ENCODE measurements around the gene F11.
"Not testable (repeated sequence)": the region's sequence is repeated elsewhere in the genome, so short reads cannot be mapped to it uniquely, and the experiment has no call there.

F11 gene

GRCh38 chr4:186298031-186298647 is 32.1 kb downstream of the F11 start:
- DNase-seq (ENCODE audit: low read depth in 2 of 2): no peak

DNA sequence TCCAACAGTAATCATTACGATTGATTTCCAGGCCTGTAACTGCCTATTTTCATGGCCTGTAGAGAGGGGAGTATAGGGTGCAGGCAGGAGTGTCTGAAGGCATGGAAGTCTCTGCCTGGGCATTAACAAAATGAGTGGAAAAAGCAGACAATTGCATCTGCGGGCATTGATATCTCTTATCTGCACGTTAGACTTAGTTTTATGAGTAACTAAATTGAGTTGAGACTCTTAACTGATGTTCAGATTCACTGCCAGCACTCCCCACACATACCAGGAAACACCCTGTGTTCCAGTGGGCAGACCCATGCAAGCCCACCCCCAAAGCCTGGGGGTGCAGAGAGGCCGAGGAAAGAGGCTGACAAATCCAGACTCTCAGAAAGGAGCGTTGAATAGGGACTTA is 33.3 kb downstream of the F11 start:
- DNase-seq (ENCODE audit: low read depth in 2 of 2): no peak

- no peak for DNase-seq (ENCODE audit: low read depth in 2 of 2)
These were observed 34.8 kb downstream of the F11 start for GRCh38 chr4:186300659-186301390.

- DNase-seq (ENCODE audit: low read depth in 2 of 2): no peak
These were observed 38.2 kb downstream of the F11 start for GRCh38 chr4:186304216-186304615.

GRCh38 chr4:186304866-186305505 is 39.0 kb downstream of the F11 start:
- no peak for DNase-seq (ENCODE audit: low read depth in 2 of 2)

DNA sequence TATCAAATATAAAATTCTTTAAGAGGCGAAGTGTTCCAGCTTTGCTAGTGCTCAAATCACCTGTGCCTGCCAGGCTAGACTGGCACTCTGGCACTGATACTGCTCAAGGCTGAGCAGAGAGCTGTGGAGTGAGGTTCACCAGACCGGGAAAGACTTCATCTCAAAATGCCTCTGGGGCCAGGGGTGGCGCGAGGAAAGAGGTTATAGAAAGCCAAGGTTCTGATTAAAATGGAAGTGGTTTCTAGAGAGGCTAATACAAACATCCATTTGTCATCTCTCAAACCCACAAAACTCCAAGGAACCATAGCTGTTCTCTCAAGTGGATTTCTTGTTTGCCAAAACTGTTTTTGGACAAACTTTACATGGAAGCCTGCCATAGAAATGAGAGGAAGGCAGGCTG is 41.5 kb downstream of the F11 start:
- DNase-seq (ENCODE audit: low read depth in 2 of 2): no peak

DNA sequence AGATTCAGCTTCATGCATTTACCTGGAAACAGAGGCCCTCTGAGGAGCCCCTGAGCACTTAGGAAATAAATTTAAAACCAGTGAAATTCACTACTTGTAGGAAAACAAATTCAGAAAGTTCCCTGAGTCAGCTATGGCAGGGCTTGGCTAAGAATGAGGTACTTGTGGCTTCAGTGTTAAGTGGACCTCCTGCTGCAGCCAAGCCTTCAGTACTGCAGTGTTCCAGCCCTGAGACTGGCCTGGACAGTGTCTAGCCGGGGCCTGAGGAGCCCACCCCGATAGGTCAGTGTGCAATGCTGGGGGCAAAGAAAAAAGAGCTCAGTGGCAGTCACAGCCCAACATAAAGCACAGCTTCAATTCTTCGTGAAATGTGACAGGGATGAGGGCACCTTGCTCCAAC is 41.9 kb downstream of the F11 start:
- no peak for DNase-seq (ENCODE audit: low read depth in 2 of 2)

- no peak for DNase-seq (ENCODE audit: low read depth in 2 of 2)
These were observed 52.5 kb downstream of the F11 start for GRCh38 chr4:186318481-186318880.

DNA sequence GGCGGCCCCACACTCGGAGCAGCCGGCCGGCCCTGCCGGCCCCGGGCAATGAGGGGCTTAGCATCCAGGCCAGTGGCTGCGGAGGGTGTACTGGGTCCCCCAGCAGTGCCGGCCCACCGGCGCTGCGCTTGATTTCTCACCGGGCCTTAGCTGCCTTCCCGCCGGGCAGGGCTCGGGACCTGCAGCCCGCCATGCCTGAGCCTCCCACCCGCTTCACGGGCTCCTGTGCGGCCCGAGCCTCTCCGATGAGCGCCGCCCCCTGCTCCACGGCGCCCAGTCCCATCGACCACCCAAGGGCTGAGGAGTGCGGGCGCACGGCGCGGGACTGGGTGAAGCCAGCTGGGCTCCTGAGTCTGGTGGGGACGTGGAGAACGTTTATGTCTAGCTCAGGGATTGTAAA is 58.7 kb downstream of the F11 start:
- DNase-seq (ENCODE audit: low read depth in 2 of 2): not testable (repeated sequence)

DNA sequence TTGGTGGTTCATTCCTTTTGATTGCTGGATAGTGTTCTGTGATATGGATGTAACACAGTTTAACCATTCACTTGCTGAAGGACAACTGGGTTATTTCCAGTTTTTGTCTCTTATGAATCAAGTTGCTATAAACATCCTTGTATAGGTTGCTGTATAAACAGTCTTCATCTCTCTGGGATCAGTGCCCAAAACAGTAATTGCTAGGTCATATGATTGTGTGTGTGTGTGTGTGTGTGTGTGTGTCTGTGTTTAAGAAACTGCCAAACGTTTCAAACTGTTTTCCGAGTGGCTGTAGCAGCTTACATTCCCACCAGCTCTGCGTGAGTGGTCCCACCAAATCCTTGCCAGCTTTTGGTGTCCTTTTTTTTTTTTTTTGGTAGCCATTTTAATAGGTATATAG is 60.4 kb downstream of the F11 start:
- no peak for DNase-seq (ENCODE audit: low read depth in 2 of 2)

- no peak for DNase-seq (ENCODE audit: low read depth in 2 of 2)
These were observed 63.4 kb downstream of the F11 start for GRCh38 chr4:186329372-186329771.

DNA sequence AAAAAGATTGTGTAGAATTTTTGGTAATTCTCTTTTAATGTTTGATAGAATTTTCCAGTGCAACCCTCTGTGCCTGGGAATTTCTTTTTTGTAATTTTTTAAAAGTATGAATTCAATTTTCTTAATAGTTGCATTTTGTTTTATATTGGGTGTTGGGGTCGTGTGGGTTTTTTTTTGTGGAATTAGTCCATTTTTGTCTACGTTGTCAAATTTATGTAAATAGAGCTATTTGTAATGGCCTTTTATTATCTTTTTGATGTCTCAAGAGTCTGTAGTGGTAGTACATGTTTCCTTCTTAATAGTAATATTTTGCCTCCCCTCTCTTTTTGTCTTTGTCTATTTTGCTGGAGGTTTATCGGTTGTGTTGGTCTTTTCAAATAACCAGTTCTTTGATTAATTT is 64.4 kb downstream of the F11 start:
- no peak for DNase-seq (ENCODE audit: low read depth in 2 of 2)

DNA sequence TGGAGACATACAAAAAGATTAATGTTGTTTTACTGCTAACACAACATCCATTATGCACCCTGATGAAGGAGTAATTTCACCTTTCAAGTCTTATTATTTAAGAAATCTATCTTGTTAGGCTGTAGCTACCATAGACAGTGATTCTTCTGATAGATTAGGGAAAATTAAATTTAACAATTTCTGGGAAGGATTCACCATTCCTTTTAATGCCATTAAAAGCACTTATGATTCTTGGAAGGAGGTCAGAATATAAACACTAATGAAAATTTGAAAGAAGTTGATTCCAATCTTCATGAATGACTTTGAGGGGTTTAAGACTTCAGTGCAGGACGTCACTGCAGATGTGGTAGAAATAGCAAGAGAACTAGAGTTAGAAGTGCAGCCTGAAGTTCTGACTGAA is 69.8 kb downstream of the F11 start:
- no peak for DNase-seq (ENCODE audit: low read depth in 2 of 2)

Data from stimulated activated CD8-positive, alpha-beta memory T cell treated with anti-CD3 and anti-CD28 coated beads, Interleukin-2, amount 100 ng/mL, for 1 hour (primary cell).